Epidermal melanocyte (primary cell): ENCODE measurements around the gene GSE1.

Experiments
- DNase-seq: peaks from one replicate; pipeline ENCODE4 v3.0.0; 2011; ENCODE audit warnings: low spot score; ENCODE audit not compliant: insufficient read length

GSE1 gene

GRCh38 chr16:85658504-85659326 lies 45.6 kb downstream of the GSE1 start:
- DNase-seq: no peak

DNA sequence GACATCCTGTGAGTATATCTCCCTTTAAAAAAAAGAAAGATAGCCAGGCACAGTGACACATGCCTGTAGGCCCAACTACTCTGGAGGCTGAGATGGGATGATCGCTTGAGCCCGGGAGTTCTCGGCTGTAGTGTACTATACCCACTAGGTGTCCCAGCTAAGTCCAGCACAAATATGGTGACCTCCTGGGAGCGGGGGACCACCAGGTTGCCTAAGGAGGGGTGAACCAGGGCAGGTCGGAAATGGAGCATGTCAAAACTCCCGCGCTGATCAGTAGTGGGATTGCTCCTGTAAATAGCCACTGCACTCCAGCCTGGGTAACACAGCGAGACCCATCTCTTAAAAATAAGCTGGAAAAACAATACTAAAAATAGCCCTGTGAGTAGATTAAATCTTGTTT lies 46.2 kb downstream of the GSE1 start:
- DNase-seq: no peak

DNA sequence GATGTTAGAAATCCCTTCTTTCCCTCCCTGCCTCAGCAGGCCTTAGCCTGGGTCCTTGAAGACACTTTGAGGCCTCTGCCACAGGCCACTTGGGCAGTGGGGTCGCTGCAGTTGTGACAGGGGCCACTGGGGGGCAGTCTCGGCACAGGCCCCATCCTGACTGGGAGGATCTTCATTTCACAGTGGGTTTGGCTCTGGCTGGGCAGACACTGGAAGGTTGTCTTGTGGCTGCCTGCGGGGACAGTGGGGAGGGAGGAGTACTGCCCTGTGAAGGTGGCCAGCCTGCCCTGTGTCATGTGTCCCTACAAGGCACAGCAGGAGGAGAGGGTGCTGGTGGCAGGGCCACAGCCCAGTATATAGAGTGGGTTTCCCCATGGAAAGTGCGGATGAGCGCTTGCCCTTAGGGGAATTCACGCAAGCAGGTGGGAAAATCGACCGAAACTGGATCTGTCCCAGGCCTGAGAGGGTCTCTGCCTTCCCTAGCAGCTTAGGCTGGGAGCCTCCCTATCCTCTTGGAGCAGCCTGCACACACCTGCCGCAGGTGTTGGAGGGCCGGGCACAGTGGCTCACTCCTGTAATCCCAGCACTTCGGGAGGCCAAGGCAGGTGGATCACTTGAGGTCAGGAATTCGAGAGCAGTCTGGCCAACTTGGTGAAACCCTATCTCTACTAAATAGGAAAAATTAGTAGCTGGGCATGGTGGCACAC lies 46.8 kb downstream of the GSE1 start:
- peak; percentile 95 for DNase-seq

DNA sequence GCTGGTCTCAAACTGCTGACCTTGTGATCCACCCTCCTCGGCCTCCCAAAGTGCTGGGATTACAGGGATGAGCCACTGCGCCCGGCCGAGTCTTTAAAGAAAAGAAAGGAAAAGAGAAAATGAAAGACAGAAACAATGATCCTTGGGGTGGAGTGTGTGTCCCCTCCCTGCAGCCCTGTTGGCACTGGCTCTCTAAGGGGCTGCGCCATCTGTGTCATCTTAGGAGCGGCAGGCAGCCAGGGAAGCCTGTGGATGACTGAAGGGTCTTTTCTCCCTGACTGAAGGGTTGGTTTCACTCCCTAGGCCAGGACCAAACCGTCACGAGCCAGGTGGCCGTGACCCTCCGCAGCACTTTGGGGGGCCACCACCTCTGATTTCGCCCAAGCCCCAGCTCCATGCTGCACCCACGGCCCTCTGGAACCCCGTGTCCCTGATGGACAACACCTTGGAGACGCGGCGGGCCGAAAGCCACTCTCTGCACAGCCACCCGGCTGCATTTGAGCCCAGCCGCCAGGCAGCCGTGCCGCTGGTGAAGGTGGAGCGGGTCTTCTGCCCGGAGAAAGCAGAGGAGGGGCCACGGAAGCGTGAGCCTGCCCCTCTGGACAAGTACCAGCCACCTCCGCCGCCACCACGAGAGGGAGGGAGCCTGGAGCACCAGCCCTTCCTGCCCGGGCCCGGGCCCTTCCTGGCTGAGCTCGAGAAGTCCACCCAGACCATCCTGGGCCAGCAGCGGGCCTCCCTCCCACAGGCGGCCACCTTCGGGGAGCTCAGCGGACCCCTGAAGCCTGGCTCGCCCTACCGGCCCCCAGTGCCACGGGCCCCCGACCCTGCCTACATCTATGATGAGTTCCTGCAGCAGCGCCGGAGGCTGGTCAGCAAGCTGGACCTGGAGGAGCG lies 48.0 kb downstream of the GSE1 start:
- no peak for DNase-seq

DNA sequence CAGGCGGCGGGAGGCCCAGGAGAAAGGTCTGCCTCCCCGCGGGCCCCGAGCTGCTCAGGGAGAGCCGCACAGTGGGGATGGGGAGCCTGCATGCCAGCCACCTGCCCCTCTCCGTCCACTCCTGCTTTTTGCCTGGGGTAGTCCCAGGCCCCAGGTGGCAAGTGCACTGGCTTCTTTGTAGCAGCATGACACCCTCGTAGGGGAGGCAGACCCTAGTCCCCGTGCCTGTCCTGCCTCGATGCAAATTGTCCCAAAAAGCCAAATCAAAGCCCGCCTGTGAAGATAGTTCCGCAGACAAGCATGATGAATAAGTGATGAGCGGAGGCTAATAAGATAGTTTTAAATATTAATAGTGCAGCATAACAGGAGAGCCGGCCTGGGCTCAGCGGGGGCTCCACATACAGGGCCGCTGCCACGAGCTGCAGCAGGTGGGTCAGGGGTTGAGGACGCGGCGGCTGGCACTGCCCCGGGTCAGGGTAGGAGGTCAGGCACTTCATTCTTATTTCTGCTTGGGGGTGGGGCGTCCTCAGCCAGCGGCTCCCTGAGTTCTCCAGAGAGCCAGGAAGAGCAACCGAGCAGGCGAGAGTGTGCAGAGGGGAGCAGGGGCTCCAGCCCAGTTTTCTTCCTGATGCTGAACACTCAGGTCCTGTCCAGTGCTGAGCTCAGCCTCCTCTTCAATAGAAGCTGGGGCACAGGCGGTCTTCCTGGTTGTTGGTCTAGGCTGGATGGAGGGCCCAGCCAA lies 48.8 kb downstream of the GSE1 start:
- DNase-seq: no peak

DNA sequence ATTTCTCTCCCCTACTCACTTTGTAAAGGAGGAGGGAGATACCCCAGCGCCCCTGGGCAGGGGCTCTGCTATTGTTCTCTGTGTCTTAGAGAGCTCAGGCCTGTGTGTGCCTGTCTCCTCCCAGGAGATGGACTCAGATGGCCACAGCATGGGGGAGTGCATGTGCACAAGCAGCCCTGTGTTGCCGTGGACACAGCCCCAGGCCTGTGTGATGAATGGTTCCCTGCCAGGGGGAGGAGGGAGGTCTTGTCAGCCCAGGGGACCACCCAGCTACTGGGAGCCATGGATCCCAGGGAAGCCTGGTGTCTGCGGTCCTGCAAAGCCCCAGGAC lies 49.3 kb downstream of the GSE1 start:
- DNase-seq: no peak

GRCh38 chr16:85662976-85663830 lies 50.1 kb downstream of the GSE1 start:
- DNase-seq: no peak

DNA sequence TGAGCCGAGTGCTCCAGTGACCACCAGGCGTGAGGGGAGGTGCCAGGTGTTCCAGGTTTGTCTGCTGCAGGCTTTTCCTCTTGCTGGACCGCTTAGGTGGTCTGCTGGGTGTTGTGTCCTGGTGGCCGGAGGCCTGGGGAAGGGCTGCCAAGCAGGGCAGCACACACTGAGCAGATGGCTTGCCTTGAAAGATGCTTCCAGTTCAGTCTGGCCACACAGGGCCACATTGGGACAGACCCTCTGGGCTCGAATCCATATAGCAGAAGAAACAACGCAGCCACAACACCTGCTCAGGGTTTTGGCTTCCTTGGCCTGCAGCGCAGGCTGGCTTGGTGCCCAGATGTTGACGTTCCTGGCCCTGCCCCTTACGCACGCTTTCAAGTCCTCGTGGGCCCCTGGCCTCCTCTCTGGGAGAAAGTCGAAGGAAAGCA lies 50.8 kb downstream of the GSE1 start:
- no peak for DNase-seq

DNA sequence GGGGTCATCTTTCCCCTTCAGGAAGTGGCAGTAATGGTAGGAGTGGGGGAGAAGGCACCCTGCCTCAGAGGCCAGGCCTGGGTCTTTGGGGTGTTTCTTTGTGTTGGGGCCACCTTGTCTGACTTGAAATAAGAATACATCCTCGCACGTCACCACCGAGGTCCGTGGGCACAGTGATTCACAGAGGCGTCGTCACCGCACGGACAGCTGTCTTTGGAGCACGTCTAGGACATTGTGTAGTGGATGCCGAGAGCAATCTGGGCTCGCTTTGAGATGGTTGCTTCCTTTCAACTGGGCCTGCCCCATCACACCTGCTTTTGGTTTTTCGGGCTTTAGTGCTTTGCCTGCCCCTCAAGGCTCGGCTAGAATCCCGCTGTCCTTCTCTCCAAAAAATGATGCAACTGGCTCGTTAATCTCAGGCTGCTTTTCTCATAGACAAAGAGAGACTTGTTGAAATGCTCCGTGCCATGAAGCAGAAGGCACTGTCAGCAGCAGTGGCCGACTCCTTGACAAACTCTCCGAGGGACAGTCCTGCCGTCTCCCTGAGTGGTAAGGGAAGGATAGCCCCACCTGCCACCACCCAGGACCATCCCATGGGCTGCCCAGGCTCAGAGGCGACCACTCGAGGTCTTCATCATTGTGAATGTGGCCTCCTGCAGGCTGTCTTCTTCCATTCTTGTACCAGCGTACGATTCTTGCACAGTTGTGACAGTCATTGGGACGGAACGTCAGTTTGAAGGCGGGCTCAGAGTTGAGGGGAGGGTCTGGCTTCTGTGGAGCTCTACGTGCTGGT lies 51.7 kb downstream of the GSE1 start:
- no peak for DNase-seq

DNA sequence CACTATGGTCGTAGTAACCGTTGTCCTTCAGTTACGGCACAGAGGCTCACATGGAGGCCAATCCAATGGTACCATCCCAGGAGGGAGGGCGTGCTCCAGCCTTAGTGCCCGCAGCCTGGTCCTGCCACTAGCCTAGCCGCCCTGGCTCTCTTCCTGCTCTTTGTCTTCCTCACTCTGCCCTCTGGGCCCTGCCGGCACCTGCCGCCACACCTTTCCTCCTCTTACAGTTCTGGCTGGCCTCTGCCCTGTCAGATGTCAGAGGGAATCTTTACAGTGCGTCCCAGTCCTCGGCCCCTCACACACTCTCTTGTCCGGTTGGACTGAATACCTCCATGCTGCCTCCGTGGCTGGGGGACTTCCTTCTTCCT lies 52.2 kb downstream of the GSE1 start:
- DNase-seq: no peak

DNA sequence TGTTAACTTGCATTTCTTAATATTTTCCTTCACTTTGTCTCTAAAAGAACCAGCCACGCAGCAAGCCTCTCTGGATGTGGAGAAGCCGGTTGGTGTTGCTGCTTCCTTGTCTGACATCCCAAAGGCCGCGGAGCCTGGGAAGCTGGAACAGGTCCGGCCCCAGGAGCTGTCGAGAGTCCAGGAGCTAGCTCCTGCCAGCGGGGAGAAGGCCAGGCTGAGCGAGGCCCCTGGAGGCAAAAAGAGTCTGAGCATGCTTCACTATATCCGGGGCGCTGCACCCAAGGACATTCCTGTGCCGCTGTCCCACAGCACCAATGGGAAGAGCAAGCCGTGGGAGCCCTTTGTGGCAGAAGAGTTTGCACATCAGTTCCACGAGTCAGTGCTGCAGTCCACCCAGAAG lies 52.8 kb downstream of the GSE1 start:
- DNase-seq: no peak

DNA sequence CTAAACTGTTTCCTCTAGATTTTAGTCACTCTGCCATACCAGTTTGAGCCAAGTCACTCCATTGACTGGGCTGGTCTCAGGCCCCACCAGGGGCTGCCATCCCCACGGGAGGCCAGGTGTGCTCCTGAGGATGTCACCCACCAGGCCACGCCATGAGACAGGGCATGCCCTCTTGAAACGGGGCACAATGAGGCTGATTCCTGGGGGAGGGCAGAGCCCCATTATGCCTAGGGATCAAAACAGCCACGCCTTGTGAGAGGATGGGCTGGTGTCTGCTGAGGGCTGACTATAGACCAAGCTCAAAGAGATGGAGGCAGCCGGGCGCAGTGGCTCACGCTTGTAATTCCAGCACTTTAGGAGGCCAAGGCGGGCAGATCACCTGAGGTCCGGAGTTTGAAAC lies 54.1 kb downstream of the GSE1 start:
- DNase-seq: no peak

DNA sequence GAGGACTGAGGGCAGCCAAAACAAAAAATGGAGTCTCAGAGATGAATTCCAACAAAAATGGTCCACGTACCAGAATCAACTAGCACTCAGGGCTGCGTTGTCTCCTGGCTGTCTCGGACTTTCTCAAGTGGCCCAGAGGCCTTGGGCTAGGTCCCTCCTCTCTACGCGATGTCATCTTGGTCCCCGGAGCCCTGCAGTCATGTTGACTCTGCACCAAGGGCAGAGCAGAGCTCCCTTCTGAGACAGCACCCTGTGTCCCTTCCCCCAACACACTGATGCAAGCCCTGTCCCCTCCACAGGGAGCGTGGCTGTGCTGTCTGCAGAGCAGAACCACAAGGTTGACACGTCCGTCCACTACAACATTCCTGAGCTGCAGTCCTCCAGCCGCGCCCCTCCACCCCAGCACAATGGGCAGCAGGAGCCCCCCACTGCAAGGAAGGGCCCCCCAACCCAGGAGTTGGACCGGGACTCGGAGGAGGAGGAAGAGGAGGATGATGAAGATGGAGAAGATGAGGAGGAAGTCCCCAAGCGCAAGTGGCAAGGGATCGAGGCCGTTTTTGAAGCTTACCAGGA lies 54.8 kb downstream of the GSE1 start:
- DNase-seq: no peak

GRCh38 chr16:85668676-85669424 lies 55.7 kb downstream of the GSE1 start:
- no peak for DNase-seq

GRCh38 chr16:85670840-85671239 lies 57.7 kb downstream of the GSE1 start:
- no peak for DNase-seq

- DNase-seq: no peak
Observed at GRCh38 chr16:85673529-85674417, 60.7 kb downstream of the GSE1 start.

DNA sequence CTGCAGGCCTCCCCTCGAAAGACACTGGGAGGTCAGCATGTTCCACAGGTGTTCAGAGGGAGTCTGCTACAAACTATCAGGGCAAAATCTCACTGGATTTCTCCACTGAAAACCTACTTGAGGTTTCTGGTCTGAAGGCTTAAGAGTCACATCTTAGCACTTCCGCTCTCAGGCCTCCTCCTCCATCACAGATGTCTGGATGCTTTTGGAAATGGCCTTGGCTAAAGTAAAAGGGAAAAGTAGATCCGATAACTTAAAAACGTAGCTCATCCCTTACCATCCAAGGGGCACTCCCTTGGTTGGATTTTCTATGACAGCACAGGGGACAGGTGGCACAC lies 61.3 kb downstream of the GSE1 start:
- DNase-seq: no peak

DNA sequence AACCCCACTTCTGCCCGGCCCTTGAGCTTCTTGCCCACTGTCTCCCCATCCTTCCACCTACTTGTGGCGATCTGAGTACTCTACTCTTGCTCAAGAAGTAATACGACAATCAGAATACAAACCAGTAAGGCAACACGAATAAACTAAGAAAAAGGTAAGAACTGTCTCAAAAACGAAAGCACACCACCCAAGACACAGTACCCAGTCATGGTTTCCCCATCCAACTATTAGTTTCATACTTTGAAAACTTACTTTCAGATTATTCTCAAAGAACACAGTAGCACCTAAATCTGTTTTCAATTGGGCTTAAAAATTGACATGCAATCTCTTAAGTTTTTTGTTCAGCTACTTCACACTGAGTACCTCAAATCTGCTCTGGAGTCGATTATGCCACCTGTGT lies 61.7 kb downstream of the GSE1 start:
- DNase-seq: no peak
